ENCODE measurements around the gene PFKFB2.

The PFKFB2 gene

DNA sequence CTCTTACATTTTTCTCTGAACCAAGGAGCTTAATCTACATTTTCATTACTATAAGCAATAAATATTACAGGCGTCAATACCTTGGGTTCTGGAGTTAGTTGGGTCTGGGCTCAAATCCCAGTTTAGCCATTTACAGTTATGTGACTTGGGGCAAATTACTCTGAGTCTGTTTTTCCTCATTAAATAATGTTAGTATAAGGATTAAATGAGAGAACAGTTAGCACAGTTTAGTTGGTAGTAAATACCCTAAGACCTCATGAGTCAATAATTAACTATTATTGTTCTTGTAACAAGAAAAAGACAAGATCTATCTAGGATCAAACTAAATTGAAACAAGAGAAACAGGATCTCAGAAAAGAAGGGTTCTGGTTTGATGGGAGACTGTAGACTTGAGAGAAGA is 25.2 kb upstream of the PFKFB2 start:
- Histone ChIP-seq H3K9me3 (ENCODE audit: control insufficient read depth, insufficient read depth, low read length) (no peaks in the 10 kb centered on the region), H3K4me1 (ENCODE audit: control insufficient read depth, low read length) (no peaks in the 10 kb centered on the region), H3F3A (ENCODE audit: control insufficient read depth, insufficient read depth) (no peaks in the 10 kb centered on the region), H3K4me2 (ENCODE audit: low read length) (no peak overlapping the region), H4K20me1 (ENCODE audit: control insufficient read depth, insufficient read depth, low read depth, low read length) (no peaks in the 10 kb centered on the region), H3K4me3 (ENCODE audit: low read length) (no peak overlapping the region), H3K79me2 (ENCODE audit: control insufficient read depth, low read length) (no peaks in the 10 kb centered on the region), H3K27ac (ENCODE audit: low read depth, low read length) (no peak overlapping the region), H3K27me3 (ENCODE audit: control insufficient read depth, low read length) (peaks cover 44% of the 10 kb centered on the region), H3K9me2 (replicated peaks; ENCODE audit: control insufficient read depth, low read length) (no peaks in the 10 kb centered on the region), H3K36me3 (ENCODE audit: control insufficient read depth, low read length) (no peaks in the 10 kb centered on the region)
- TF ChIP-seq EZH2phosphoT487 (IDR thresholded peaks at IDR 0.05; ENCODE audit: borderline replicate concordance, low read length) = no peak
- TF ChIP-seq, protein P1, sequence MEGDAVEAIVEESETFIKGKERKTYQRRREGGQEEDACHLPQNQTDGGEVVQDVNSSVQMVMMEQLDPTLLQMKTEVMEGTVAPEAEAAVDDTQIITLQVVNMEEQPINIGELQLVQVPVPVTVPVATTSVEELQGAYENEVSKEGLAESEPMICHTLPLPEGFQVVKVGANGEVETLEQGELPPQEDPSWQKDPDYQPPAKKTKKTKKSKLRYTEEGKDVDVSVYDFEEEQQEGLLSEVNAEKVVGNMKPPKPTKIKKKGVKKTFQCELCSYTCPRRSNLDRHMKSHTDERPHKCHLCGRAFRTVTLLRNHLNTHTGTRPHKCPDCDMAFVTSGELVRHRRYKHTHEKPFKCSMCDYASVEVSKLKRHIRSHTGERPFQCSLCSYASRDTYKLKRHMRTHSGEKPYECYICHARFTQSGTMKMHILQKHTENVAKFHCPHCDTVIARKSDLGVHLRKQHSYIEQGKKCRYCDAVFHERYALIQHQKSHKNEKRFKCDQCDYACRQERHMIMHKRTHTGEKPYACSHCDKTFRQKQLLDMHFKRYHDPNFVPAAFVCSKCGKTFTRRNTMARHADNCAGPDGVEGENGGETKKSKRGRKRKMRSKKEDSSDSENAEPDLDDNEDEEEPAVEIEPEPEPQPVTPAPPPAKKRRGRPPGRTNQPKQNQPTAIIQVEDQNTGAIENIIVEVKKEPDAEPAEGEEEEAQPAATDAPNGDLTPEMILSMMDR (IDR thresholded peaks at IDR 0.05; ENCODE audit: low read depth, low read length, poor library complexity, severe bottlenecking) = no peak

DNA sequence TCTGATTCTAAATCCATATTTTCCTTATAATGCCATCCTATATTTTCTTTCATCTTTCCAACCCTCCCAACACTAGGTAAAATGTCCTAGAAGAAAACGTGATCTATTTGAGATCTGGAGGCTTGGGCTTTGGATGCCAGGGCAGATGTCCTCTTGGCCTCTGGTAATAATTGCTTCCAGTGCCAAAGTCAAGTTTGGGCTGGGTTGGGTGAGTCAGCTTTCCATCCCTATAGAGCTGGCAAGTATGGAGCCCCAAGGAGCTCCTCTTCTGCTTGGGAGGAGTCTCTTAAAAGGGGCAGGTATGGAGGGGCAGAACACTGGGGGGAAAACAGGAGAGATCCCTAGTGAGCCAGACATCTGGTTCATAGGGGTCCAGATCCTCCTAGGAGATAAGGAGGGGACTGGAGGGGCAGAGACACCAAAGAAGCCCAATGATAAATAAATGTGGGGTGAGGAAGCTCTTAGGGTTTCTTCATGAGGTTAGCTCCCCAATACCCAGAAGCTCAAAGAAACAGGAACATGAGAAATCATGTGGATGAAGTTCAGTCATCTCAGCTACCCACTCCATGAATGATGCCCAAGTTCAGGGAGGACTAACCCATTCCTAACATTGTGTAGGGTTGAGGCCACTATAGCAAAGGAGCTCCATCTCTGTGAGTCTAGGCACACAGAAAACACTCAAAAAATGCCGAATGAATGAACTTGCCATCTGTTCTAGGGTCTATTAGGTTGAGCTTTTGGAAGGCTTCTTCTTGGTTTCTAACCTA is 24.0 kb upstream of the PFKFB2 start:
- no peak for TF ChIP-seq EZH2phosphoT487 (IDR thresholded peaks at IDR 0.05; ENCODE audit: borderline replicate concordance, low read length)
- TF ChIP-seq, protein P1 (IDR thresholded peaks at IDR 0.05; ENCODE audit: low read depth, low read length, poor library complexity, severe bottlenecking) = no peak
- Histone ChIP-seq H3K36me3 (ENCODE audit: control insufficient read depth, low read length) (no peaks in the 10 kb centered on the region), H3K79me2 (ENCODE audit: control insufficient read depth, low read length) (no peaks in the 10 kb centered on the region), H3K27ac (ENCODE audit: low read depth, low read length) (no peak overlapping the region), H3K4me2 (ENCODE audit: low read length) (no peak overlapping the region), H4K20me1 (ENCODE audit: control insufficient read depth, insufficient read depth, low read depth, low read length) (no peaks in the 10 kb centered on the region), H3K9me3 (ENCODE audit: control insufficient read depth, insufficient read depth, low read length) (no peaks in the 10 kb centered on the region), H3F3A (ENCODE audit: control insufficient read depth, insufficient read depth) (no peaks in the 10 kb centered on the region), H3K4me1 (ENCODE audit: control insufficient read depth, low read length) (no peaks in the 10 kb centered on the region), H3K9me2 (replicated peaks; ENCODE audit: control insufficient read depth, low read length) (no peaks in the 10 kb centered on the region), H3K27me3 (ENCODE audit: control insufficient read depth, low read length) (peaks cover 51% of the 10 kb centered on the region), H3K4me3 (ENCODE audit: low read length) (no peak overlapping the region)

DNA sequence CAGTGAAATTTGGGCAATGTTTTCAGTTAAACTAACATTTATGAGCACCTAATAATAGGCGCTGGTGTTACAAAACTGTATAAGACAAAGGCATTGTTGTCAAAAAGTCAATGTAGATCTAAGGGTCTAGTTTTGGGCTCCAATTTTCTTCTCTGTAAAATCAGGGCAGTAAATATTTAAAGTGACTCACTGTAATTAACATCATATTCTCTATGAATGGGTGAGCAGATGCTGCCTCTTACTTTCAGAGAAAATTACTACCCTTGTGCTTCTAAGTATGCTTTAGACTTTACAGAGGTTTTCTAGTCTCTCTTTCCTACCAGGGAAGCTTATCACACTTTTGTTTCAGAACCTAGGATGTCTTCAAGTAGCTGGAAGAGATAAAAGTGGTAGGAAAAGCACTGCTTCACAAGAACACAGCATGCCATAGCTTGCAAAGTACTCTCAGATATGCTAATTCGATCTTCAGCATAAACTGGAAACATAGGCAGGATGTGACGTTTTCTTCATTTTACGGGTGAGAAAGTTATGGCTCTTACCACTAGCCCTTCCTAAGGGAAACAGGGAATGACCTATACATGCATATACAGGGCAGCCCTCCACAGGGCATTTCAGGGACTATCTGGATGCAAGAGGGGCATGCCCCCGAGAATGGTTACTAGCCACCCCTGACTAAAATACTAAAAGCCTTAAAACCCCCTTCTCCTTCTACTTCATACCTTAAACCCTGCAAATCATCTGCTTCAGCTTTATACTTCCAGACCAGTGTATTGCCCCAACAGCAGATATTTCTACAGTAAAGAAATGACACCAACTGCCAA is 23.2 kb upstream of the PFKFB2 start:
- Histone ChIP-seq H3F3A (ENCODE audit: control insufficient read depth, insufficient read depth) (no peaks in the 10 kb centered on the region), H3K9me3 (ENCODE audit: control insufficient read depth, insufficient read depth, low read length) (no peaks in the 10 kb centered on the region), H3K27ac (ENCODE audit: low read depth, low read length) (no peak overlapping the region), H3K36me3 (ENCODE audit: control insufficient read depth, low read length) (no peaks in the 10 kb centered on the region), H3K4me1 (ENCODE audit: control insufficient read depth, low read length) (no peaks in the 10 kb centered on the region), H3K79me2 (ENCODE audit: control insufficient read depth, low read length) (no peaks in the 10 kb centered on the region), H3K9me2 (replicated peaks; ENCODE audit: control insufficient read depth, low read length) (no peaks in the 10 kb centered on the region), H3K27me3 (ENCODE audit: control insufficient read depth, low read length) (peaks cover 51% of the 10 kb centered on the region), H4K20me1 (ENCODE audit: control insufficient read depth, insufficient read depth, low read depth, low read length) (no peaks in the 10 kb centered on the region), H3K4me2 (ENCODE audit: low read length) (no peak overlapping the region), H3K4me3 (ENCODE audit: low read length) (no peak overlapping the region)
- TF ChIP-seq, protein P1 (IDR thresholded peaks at IDR 0.05; ENCODE audit: low read depth, low read length, poor library complexity, severe bottlenecking) = no peak
- no peak for TF ChIP-seq EZH2phosphoT487 (IDR thresholded peaks at IDR 0.05; ENCODE audit: borderline replicate concordance, low read length)

Data from DOHH2 (cell line).